HL-60/S4 treated with phorbol 12-myristate 13-acetate at 8.2 ng/mL for 4 days and 3 days (cell line): Measurements from ENCODE around the gene CEACAM18.
"Not testable (repeated sequence)": the region's sequence is repeated elsewhere in the genome, so short reads cannot be mapped to it uniquely, and the experiment has no call there.

Experiments
- in situ Hi-C: fragments of 300-500 bp; cut with MboI; formaldehyde crosslinking; loops from 2 replicates; pipeline ENCODE4 v1.15.0; 2022; ENCODE audit warnings: low sequenced_read_pairs

The CEACAM18 gene

DNA sequence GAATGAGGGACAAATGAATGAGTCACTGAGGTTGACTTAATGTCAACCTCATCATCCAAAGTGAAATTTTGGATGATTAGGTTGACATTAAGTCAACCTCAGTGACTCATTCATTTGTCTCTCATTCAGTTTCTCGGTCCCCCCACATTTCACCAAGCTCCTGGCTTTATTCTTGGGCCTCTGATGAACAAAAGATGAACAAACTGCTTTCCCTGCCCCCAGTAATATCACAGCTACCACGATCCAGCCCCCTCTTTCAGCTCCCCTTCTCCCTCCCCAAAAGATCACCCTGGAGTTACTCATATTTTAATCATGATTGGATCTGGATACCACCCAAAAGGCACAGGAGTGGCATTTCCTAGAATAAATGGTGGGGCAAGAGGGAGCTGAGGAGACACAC lies 10.8 kb downstream of the CEACAM18 start:
- in situ Hi-C loops = no loop called here

DNA sequence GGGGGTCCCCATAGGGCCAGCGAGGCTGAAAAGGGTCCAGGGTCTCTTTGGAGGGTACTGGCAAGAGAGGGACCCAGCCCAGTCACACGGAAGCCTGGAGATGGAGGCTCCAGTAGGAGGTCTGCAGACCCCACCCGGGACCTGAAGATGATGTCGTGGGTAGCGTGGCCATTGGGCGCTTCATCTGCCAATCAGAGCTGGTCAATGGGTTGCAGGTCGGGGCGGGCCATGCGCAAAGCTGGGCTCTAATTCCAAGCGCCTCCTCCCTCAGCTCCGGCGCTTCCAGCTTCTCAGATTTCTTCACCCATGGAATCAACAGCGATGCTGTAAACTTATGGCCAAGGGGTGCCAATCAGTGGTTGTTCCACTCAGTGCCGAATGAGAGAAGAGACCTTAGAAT lies 12.3 kb downstream of the CEACAM18 start:
- in situ Hi-C loops = no loop called here

DNA sequence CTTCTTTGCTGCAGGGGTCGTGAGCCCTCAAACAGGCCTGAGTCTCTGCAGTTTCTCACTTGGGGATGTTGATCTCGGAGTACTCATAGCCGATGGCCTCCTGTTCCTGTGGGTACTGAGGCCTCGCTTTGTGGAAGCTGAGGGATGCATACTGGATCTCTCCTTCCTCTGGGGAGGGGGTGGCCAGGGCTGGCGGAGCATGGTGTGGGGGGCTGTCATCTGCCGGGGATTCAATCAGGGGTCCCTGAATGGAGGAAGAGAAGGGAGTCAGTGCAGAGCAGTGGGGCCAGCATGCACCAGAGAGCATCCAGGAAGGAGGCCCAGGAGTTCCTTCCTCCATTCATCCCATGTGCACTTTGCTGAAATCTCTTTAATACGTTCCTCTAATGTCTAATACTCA lies 13.2 kb downstream of the CEACAM18 start:
- in situ Hi-C loops = no loop called here

DNA sequence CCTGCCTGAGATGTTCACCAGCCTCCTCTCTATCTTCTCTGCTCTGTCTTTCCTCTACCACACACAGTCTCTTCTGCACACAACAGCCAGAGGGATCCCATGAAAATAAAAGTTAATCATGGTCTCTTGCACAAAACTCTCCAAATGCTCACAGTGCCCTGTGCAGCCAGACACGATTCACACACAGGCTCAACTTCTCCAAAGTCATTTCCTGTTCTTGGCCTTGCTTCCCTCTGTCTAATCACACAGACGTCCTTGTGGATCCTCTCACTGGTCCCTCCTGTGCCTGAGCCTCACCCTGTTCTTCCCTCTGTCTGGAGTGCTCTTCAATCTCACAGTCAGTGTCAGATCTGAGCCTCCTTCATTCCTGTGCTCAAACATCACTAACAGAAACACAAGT lies 15.4 kb downstream of the CEACAM18 start:
- in situ Hi-C loops = no loop called here

DNA sequence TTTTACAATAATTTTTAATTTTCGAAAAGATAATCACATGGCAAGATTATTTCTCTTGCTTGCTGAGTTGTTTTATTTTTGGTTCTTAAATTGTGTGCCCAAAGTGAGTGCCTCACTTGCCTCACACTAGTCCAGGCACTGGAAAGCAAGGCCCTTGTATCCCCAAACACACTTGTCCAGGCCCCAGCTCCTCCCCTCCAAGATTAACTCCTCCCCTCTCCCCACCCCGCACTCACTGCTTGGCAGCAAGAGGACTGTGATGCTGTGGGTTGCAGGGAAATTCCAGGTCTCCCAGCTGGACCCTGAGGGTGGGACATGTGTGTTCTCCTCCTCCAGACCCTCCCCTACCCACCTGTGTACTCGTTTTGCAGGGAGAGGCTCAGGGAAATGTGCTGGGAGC lies 19.3 kb downstream of the CEACAM18 start:
- in situ Hi-C loops = no loop called here

DNA sequence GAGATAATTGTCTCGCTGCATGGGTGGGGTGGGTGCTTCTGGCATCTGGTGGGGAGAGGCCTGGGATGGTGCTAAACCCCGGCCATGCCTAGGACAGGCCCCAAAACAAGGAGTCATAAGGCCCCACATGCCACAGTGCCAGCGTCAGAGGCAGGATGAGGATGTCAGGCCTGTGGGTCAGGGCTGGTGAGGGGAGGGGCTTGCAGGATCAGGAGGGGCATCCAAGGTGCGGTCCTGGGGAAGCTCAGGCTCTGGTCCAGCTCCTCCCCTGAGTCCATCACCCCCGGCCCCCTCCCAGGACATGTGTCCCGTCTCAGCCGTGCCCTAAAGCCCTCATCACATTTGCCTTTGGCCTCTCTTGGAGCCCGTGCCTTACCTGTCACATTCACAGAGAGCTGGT lies 22.6 kb downstream of the CEACAM18 start:
- in situ Hi-C loops = not testable (repeated sequence)

DNA sequence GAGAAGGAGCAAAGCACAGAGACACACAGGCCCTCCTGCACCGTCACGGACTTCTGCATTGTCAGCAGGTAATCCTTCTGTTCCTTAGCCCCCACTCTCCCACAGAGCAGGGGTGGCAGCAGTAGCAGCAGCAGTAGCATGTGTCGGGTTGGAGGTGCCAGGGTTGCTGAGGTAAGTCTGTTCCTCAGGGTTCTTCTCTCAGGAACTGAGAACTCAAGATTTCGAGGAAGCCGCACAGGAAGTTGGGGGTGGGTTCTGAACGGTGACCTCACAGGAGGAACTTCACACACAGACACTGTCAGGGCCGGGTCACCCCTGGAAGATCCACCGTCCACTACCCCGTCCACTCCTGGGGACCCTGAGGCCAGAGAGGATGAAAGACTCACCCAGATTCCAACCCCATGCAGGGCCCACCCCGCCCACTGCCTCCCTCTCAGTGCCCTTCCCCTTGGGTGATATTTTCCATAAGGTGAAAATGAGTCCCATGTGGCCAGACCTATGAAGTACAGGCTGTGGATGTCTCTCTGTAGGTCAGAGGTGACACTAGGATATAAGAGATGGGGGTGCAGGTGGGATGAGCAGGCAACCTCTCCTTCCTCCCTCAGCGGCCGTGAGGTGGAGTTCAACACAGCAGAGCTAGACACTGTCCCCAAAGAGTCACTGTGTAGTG lies 23.4 kb downstream of the CEACAM18 start, which contains the start of gene SIGLEC12:
SIGLEC12 (minus strand) TSS at position 207 of the 670 bp plus-strand sequence; CDS start at position 140, 67 bp downstream.
- in situ Hi-C loops = no loop called here

DNA sequence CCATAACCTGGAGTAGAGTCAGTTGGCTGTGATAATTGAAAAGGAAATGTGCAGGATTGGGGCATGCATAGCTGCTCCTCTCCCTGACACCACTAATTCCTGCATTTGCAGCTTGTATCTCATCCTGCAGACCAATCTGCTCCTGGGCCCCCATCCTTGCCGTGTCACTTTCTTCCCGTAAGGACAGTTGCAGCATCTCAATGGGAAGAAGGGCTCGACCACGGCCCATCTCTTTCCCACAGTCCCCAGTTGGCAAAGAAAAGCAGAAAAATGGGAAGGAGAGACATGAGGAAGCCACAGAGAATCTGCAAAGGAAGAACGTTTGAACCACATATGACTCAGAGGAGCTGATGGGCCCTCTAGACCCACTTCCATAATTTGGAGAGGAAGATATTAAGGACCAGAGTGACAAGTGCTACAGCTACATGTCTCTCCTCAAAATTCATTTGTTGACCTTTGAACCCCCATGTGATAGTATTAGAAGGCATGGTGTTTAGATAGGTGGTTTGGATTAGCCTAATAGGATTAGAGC lies 25.0 kb downstream of the CEACAM18 start:
- in situ Hi-C loops = no loop called here

DNA sequence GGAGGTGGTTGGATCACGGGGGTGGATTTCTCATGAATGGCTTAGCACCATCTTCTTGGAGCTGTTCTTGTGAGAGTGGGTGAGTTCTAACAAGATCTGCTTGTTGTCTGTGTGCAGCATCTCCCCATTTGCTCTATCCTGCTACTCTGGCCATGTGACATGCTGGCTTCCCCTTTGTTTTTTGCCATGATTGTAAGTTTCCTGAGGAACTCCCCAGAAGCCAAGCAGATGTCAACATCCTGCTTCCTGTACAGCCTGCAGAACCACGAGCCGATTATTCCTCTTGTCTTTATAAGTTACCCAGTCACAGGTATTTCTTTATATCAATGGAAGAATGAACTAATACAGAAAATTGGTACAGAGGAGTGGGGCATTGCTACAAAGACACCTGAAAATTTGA lies 25.6 kb downstream of the CEACAM18 start:
- in situ Hi-C loops = no loop called here

DNA sequence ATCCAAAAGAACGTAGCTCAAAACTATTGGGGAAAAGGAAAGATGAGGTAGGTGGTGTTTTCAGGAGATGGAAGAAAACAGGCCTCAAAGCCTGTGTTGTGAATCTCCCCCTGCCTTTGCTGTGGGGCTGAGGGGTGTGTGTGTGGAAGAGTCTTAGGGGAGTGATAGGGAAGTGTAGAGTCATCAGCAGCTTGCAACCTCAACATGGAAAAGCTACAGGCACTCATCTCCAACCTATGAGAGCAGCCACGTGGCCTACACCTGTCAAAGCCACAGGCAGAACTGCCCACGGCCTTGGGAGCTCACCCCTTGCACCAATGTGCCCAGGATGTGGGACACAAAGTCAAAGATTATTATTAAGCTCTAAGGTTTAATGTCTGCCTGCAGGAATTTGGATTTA lies 27.6 kb downstream of the CEACAM18 start:
- in situ Hi-C loops = no loop called here

DNA sequence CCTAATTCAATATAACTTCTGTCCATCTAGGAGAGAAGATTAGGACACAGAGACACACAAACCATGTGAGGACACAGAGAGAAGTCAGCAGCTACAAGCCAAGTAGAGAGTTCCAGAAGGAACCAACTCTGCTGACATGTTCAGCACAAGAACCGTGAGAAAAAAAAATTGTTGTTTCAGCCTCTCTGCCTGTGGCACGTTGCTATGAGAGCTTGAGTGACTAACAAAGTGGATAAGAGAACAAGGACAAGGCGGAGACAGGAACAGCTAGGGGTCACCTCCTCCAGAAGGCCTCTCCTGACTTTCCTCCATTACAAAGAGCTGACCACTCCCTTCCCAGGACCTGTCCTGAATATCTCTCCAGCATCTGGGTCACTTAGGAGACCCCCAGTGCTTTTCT lies 28.9 kb downstream of the CEACAM18 start:
- in situ Hi-C loops = no loop called here

DNA sequence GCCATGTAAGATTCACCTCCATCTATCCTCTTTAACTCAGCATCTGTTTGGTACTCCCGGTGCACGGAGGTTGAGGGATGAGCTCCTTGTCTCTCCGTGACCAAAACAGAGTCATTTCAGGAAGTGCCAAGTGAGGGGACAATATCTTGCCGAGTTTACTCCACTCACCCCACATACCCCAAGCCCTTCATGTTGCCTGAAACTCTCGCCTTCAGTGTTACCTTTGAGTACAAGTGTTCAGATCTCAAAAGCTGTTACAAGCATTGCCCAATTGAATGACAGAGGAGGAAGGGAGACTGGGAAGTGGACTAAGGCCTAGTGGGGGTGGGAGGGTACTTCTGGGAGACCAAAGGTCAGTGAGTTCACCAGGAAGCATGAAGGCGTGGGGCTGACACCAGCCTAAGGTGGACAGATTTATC lies 29.3 kb downstream of the CEACAM18 start:
- in situ Hi-C loops = no loop called here

DNA sequence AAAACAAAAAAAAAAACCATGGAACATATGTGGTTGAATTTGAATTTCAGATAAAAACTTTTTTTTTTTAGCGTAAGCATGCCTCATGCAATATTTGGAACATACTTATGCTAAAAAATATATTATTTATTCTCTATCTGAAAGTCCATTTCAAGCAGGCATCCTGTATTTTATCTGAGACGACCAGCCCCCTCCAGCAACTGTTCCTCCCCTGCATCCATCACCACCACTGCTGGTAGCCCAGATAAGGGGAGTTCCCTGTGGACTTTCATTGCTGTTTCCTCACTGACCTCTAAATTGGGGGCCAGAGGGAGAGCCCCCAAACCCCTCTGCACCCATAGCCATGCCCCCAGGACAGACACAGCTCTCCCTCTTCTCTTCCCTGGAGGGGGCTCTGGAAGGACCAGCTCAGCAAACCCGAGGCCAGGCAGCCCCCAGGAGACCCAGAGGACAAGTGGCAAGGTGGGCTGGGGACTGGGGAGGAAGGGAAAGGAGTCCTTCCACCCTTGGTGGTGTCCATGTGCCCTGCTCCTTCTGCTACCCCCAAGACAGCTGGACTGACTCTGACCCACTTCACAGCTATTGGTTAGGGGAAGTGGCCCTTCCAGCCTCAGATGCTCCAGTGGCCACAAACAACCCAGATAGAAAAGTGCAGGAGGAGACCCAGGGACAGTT lies 29.9 kb downstream of the CEACAM18 start:
- in situ Hi-C loops = no loop called here

DNA sequence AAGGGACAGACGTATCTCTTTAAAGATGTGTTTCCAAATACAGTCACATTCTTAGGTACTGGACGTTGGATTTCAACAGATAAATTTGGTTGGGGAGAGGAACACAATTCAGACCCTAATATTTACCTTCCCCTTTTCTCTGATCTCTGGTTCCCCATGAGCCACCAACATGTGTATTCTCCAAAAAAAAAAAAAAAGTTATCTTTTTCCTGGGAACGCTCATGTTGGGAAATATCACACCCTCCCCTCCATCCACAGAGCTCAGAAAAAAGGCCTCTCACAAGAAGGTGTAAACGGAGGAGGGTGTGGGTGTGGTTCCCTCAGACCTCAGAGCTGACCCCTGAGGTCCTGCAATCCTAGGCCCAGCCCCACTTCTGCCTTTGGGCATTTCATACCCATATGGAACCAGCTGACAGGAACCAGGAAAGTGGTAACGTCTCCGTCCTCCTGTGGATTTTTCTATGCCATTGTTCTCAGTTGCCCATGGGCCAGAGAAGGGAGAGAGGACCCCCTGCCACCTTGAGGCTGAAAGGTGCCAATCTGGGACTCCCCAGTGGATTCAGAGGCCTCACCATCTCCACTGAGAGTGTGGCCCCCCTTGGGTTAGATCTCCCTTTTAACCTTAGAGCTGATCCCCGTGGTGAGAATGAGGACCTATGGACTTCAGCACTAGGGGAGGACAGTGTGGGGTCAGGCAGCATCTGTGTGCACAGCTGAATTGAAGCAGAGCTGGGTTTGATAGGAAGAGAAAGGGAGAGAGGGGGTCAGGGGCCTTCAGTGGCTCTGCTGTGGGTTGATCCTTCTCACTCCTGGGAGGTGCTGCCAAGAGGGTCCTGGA lies 31.7 kb downstream of the CEACAM18 start:
- in situ Hi-C loops = no loop called here

DNA sequence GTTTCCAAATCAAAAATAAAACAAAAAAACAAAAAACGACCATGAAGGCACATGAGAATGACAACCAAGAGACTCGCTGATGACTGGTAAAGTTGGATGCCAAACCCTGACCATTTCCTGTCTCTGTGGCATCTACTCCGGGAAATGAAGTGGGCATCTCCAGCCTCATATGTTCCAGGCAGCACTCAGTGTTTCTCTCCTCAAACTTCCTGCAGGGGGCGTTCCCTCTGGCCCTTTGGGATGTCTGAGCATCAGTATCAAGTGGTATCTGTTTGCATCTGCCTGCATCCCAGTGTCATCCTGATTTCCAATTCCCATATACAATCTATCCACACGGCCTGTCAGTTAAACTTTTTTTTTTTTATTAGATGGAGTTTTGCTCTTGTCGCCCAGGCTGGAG lies 33.0 kb downstream of the CEACAM18 start:
- in situ Hi-C loops = no loop called here

DNA sequence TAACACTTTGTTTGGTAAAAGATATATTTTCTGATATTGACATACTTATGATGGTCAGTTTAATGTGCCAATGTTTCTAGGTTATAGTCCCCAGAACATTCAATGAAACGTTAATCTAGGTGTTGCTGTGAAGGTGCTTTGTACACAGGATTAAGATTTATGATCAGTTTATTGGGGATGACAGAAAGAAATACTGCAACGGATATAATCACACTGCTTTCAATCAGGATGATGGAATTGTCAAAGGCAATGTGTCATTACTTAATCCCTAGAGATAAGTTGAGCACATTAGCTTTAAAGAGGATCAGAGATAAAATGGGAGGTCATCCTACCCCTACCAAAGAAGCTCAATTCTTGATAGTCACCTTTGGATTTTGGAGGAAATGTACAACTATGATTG lies 35.6 kb downstream of the CEACAM18 start:
- in situ Hi-C loops = no loop called here

DNA sequence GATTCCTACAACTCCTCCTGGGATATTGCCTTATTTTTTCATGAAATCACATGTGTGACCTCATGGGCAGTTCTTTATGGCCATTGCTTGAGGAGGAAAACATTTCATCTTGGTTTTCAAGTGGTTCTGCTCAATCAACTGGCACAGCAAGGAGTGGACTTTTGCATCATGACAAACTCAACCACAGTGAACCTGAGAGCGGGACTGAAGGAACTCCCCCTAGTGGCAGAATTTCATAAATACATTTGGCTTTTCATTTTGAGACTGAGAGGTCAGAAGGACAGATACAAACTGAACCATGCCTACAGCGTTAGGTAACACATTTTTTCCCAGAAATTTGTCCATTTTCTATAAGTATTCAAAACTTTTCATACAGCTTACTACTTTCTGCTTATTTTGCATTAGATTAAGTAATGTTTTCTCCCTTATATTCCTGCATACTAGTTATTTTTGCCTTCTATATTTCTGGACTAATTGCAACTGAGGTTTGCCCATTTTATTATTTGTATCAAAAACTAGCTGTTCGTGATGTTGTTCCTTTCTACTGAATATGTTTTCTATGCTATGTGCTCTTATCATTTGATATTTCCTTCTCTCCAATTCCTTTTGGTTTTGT lies 36.6 kb downstream of the CEACAM18 start:
- in situ Hi-C loops = no loop called here

DNA sequence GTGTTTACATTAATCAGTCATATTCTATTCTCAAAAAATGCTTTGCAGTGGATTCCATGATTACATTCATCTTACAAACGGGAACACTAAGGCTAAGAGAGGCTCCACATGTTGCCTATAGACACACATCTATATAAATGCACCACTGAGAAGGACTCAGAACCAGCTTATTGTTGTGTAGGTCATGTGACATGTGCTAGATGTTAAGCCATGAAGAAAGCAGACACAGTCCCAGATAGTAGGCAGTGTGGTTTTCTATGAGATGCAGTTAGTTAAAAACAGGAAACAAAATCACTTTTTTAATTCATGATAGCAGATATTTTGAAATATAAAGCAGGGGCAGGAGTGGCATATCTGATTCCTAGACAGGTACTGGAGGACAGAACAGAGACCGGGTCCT lies 42.4 kb downstream of the CEACAM18 start:
- in situ Hi-C loops = no loop called here

DNA sequence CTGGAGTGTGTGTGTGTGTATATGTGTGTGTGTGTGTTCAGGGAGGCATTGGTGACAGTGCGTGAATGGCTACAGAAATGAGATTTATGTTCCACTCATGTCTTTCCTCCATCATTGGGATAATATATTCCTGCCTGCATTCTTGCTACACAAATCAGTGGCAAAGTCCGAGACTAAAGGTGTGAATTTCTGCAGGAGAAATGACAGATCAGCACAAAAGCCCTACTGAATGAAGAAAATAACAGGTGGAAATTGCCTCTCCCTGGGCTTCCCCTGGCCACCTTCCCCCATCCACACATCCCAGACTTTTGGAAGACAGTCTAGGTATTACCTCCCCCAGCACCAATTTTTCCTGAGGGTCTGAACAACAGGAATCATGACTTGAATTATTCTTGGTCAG lies 43.0 kb downstream of the CEACAM18 start:
- in situ Hi-C loops = no loop called here

DNA sequence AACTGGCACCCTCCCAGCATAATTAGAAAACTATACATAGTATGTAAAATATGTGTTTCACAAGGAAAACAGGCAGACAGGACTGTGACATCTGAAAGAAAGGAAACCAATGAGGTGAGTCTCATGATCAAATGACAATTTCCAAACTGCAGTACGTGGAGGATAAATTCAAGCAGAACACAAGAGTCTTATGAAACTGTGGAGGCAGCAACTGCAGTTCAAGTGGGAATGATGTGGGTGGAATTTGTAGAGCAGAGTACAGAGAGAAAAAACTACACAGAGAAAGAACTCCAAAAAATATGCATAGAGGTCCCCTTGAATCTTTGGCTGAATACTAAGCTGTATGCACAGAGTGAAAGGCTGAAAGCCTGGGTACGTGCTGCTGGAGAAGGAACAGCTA lies 43.4 kb downstream of the CEACAM18 start:
- in situ Hi-C loops = no loop called here

DNA sequence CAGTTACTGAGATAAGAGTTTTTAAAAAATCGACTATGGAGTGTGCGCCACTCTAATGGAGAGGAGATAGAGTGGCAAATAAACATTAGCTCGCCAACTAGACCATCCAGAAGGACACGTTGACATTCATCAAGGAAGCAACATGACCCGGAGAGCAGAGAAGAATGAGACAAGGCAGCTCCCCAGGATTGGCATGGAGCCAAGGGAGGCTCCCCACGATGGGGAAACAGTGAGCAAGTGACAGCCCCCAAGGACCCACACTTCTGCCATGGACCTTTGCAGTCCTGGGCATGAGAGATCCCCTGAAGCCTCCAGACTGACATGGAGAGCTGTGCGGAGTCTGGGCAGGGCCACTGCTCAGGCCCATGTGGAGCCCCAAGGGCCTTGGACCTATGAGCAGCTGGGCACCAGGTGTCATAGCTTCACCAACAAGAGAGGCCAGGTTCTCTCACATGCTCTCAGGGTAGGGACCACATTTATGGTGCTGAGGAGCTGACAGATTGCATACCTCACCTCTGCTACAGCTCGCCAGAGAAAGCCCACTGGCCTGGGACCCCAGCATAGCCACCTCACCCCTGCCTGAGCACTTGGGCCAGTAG lies 46.4 kb downstream of the CEACAM18 start:
- in situ Hi-C loops = no loop called here
